OCI-LY1 (cell line): Measurements from ENCODE around the gene THBS3.

Experiments
- CTCF ChIP-seq: fragments of 200-600 bp; sonication (generic), shearing (Covaris generic); IDR thresholded peaks from 2 replicates; pipeline ENCODE4 v1.5.1; 2017; ENCODE audit warnings: mild to moderate bottlenecking, antibody characterized with exemption, low read length, moderate library complexity, mixed read lengths
- EZH2 ChIP-seq: fragments of 200-600 bp; sonication (generic), shearing (Covaris generic); IDR thresholded peaks from 2 replicates; pipeline ENCODE4 v1.8.0; 2017; ENCODE audit warnings: borderline replicate concordance, mixed run types, mild to moderate bottlenecking, antibody characterized with exemption, low read length, moderate library complexity, mixed read lengths

- TF ChIP-seq CTCF (peak; percentile 87), EZH2 (no peak)
Observed at GRCh38 chr1:155226188-155226909, 18.7 kb upstream of the THBS3 start.
